ENCODE data around the gene TOMM22.

The TOMM22 gene

GRCh38 chr22:38656256-38657044 lies 25.3 kb upstream of the TOMM22 start, which contains the start of the genes CBY1 and FAM227A:
TSS of gene CBY1 (plus strand) at chr22:38656638. CDS start at chr22:38668055, 11,417 bp downstream.
TSS of gene FAM227A (minus strand) at chr22:38656392. CDS start at chr22:38650168, 6,224 bp downstream.
- peak within 1 kb of the TSS; percentile 89 for H3K4me3 ChIP-seq (ENCODE audit: low read depth, low read length)
- H3K4me1 ChIP-seq (ENCODE audit: control insufficient read depth, insufficient read depth, low read length) = peaks cover 3% of the 10 kb centered on the region
- H3K27me3 ChIP-seq (ENCODE audit: control insufficient read depth, insufficient read depth, low read length) = no peaks in the 10 kb centered on the region
- no peaks in the 10 kb centered on the region for H3K9me3 ChIP-seq (ENCODE audit: control insufficient read depth, insufficient read depth, low read length)
- H3K9ac ChIP-seq (ENCODE audit: low read depth, low read length) = peak within 1 kb of the TSS; percentile 99
- no peaks in the 10 kb centered on the region for H3K36me3 ChIP-seq (ENCODE audit: control insufficient read depth, insufficient read depth, low read length)

- Histone ChIP-seq H3K27me3 (ENCODE audit: control insufficient read depth, insufficient read depth, low read length) (no peaks in the 10 kb centered on the region), H3K4me1 (ENCODE audit: control insufficient read depth, insufficient read depth, low read length) (peaks cover 3% of the 10 kb centered on the region), H3K9me3 (ENCODE audit: control insufficient read depth, insufficient read depth, low read length) (no peaks in the 10 kb centered on the region), H3K36me3 (ENCODE audit: control insufficient read depth, insufficient read depth, low read length) (no peaks in the 10 kb centered on the region), H3K4me3 (ENCODE audit: low read depth, low read length) (peak overlapping the region; percentile 89), H3K9ac (ENCODE audit: low read depth, low read length) (peak overlapping the region; percentile 99)
Measured at GRCh38 chr22:38657045-38657909, 24.5 kb upstream of the TOMM22 start.

DNA sequence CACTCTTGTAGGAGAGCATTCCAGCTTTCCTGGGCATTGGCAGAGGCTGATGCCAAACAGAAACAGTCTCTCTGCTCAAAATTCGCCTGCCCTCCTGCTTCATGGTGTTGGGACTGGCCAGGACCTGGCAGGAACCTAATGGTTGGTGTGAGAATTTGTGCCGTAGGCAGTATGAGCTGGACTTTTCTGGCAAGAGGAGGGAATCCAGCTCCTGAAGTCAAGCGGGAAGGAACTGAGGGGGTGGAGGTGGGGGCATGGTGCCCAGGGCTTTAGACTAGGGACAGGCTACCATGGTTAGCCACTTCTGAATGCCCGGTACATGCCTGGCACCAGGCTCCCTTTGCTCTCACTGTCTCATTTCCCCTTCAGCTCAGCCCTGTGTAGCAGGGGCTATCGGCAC lies 6.9 kb upstream of the TOMM22 start:
- H3K27me3 ChIP-seq (ENCODE audit: control insufficient read depth, insufficient read depth, low read length) = no peaks in the 10 kb centered on the region
- peaks cover 5% of the 10 kb centered on the region for H3K36me3 ChIP-seq (ENCODE audit: control insufficient read depth, insufficient read depth, low read length)
- H3K9ac ChIP-seq (ENCODE audit: low read depth, low read length) = no peak overlapping the region
- H3K4me3 ChIP-seq (ENCODE audit: low read depth, low read length) = no peak overlapping the region
- no peaks in the 10 kb centered on the region for H3K4me1 ChIP-seq (ENCODE audit: control insufficient read depth, insufficient read depth, low read length)
- no peaks in the 10 kb centered on the region for H3K9me3 ChIP-seq (ENCODE audit: control insufficient read depth, insufficient read depth, low read length)

DNA sequence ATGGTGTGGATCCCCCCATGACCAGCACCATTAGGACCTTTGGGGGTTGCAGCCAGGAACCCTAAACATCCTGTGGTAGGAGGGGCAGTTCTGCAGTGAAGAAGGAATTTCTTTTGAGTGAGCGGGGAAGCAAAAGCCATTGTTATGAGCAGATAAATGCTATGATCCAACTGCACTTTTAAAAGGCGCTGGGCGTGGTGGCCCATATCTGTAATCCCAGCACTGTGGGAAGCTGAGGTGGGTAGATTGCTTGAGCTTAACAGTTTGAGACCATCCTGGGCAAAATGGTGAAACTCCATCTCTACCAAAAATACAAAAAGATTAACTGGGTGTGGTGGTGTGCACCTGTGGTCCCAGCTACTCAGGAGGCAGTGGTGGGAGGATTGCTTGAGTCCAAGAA lies 5.9 kb upstream of the TOMM22 start:
- no peak overlapping the region for H3K9ac ChIP-seq (ENCODE audit: low read depth, low read length)
- no peak overlapping the region for H3K4me3 ChIP-seq (ENCODE audit: low read depth, low read length)
- H3K9me3 ChIP-seq (ENCODE audit: control insufficient read depth, insufficient read depth, low read length) = no peaks in the 10 kb centered on the region
- H3K36me3 ChIP-seq (ENCODE audit: control insufficient read depth, insufficient read depth, low read length) = peaks cover 5% of the 10 kb centered on the region
- no peaks in the 10 kb centered on the region for H3K4me1 ChIP-seq (ENCODE audit: control insufficient read depth, insufficient read depth, low read length)
- H3K27me3 ChIP-seq (ENCODE audit: control insufficient read depth, insufficient read depth, low read length) = no peaks in the 10 kb centered on the region

- Histone ChIP-seq H3K4me3 (ENCODE audit: low read depth, low read length) (no peak overlapping the region), H3K9ac (ENCODE audit: low read depth, low read length) (no peak overlapping the region), H3K9me3 (ENCODE audit: control insufficient read depth, insufficient read depth, low read length) (no peaks in the 10 kb centered on the region), H3K4me1 (ENCODE audit: control insufficient read depth, insufficient read depth, low read length) (no peaks in the 10 kb centered on the region), H3K27me3 (ENCODE audit: control insufficient read depth, insufficient read depth, low read length) (no peaks in the 10 kb centered on the region), H3K36me3 (ENCODE audit: control insufficient read depth, insufficient read depth, low read length) (peaks cover 28% of the 10 kb centered on the region)
Measured at GRCh38 chr22:38684895-38685294, 3.1 kb downstream of the TOMM22 start.

GRCh38 chr22:38685761-38686160 lies 4.0 kb downstream of the TOMM22 start:
- Histone ChIP-seq H3K9ac (ENCODE audit: low read depth, low read length) (no peak overlapping the region), H3K4me1 (ENCODE audit: control insufficient read depth, insufficient read depth, low read length) (no peaks in the 10 kb centered on the region), H3K4me3 (ENCODE audit: low read depth, low read length) (no peak overlapping the region), H3K9me3 (ENCODE audit: control insufficient read depth, insufficient read depth, low read length) (no peaks in the 10 kb centered on the region), H3K27me3 (ENCODE audit: control insufficient read depth, insufficient read depth, low read length) (no peaks in the 10 kb centered on the region), H3K36me3 (ENCODE audit: control insufficient read depth, insufficient read depth, low read length) (peaks cover 28% of the 10 kb centered on the region)

DNA sequence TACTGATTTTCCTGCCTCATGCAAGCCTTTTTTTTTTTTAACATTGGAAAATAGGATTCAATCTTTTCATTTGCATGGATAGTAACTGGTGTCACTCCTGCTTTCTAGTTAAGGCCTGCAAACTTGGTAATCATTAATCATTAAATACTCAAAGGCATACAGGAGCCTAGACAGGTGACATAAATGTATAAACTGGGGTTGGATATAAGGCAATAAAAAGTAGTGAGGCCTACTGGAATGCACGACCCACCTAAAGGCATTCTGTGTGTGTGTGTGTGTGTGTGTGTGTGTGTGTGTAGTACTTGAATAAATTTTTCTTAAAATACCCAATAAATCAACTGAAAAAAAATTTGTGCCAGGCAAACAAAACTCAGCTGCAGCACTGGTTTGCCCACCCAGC lies 7.9 kb downstream of the TOMM22 start:
- H3K4me1 ChIP-seq (ENCODE audit: control insufficient read depth, insufficient read depth, low read length) = no peaks in the 10 kb centered on the region
- H3K36me3 ChIP-seq (ENCODE audit: control insufficient read depth, insufficient read depth, low read length) = peaks cover 17% of the 10 kb centered on the region
- no peak overlapping the region for H3K9ac ChIP-seq (ENCODE audit: low read depth, low read length)
- no peaks in the 10 kb centered on the region for H3K9me3 ChIP-seq (ENCODE audit: control insufficient read depth, insufficient read depth, low read length)
- no peak overlapping the region for H3K4me3 ChIP-seq (ENCODE audit: low read depth, low read length)
- no peaks in the 10 kb centered on the region for H3K27me3 ChIP-seq (ENCODE audit: control insufficient read depth, insufficient read depth, low read length)

- no peaks in the 10 kb centered on the region for H3K9me3 ChIP-seq (ENCODE audit: control insufficient read depth, insufficient read depth, low read length)
- H3K36me3 ChIP-seq (ENCODE audit: control insufficient read depth, insufficient read depth, low read length) = no peaks in the 10 kb centered on the region
- no peak overlapping the region for H3K4me3 ChIP-seq (ENCODE audit: low read depth, low read length)
- H3K4me1 ChIP-seq (ENCODE audit: control insufficient read depth, insufficient read depth, low read length) = peaks cover 5% of the 10 kb centered on the region
- no peaks in the 10 kb centered on the region for H3K27me3 ChIP-seq (ENCODE audit: control insufficient read depth, insufficient read depth, low read length)
- no peak overlapping the region for H3K9ac ChIP-seq (ENCODE audit: low read depth, low read length)
Measured at GRCh38 chr22:38694049-38694448, 12.3 kb downstream of the TOMM22 start.

GRCh38 chr22:38694940-38695339 lies 13.2 kb downstream of the TOMM22 start:
- H3K9ac ChIP-seq (ENCODE audit: low read depth, low read length) = no peak overlapping the region
- H3K36me3 ChIP-seq (ENCODE audit: control insufficient read depth, insufficient read depth, low read length) = no peaks in the 10 kb centered on the region
- H3K27me3 ChIP-seq (ENCODE audit: control insufficient read depth, insufficient read depth, low read length) = no peaks in the 10 kb centered on the region
- peaks cover 5% of the 10 kb centered on the region for H3K4me1 ChIP-seq (ENCODE audit: control insufficient read depth, insufficient read depth, low read length)
- no peak overlapping the region for H3K4me3 ChIP-seq (ENCODE audit: low read depth, low read length)
- no peaks in the 10 kb centered on the region for H3K9me3 ChIP-seq (ENCODE audit: control insufficient read depth, insufficient read depth, low read length)

DNA sequence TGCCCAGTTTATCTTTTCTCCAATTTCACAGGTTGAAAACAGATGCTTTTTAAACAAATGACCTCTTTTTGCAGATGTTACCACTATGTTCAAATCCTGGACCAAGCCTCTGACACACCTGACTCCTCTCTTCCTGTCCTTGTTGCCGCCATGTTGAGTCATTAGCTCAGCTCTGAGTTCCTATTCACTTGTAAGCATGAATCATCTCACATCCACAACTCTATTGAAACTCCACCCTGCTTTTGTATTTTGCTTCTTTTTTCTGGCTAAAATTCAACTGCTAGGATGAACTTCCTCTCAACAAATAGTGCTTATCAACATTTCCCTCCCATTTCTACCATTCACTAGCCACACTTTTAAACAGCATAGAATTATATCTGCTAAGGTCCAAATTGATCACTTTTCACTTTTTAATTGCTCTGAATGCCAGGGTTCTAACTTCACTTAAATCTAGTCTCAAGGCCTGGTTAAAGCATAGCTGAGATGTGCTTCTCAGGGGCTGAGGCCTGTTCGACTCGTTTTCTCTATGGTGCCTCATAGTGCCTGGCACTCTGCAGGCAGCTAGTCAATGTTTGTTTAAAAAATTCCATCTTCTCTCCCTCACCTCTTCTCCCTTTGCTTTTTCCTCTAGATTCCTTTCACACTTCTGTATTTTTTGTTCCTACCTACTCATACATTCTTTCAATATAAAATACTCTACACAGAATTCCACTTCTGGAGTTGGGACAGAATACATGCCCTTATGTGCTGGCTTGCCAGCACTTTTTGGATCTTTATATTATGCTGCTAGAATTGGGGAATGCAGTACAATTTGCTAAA lies 15.1 kb downstream of the TOMM22 start:
- no peaks in the 10 kb centered on the region for H3K27me3 ChIP-seq (ENCODE audit: control insufficient read depth, insufficient read depth, low read length)
- H3K36me3 ChIP-seq (ENCODE audit: control insufficient read depth, insufficient read depth, low read length) = no peaks in the 10 kb centered on the region
- H3K9me3 ChIP-seq (ENCODE audit: control insufficient read depth, insufficient read depth, low read length) = no peaks in the 10 kb centered on the region
- no peak overlapping the region for H3K4me3 ChIP-seq (ENCODE audit: low read depth, low read length)
- peaks cover 5% of the 10 kb centered on the region for H3K4me1 ChIP-seq (ENCODE audit: control insufficient read depth, insufficient read depth, low read length)
- H3K9ac ChIP-seq (ENCODE audit: low read depth, low read length) = no peak overlapping the region

- Histone ChIP-seq H3K27me3 (ENCODE audit: control insufficient read depth, insufficient read depth, low read length) (no peaks in the 10 kb centered on the region), H3K4me1 (ENCODE audit: control insufficient read depth, insufficient read depth, low read length) (peaks cover 7% of the 10 kb centered on the region), H3K9ac (ENCODE audit: low read depth, low read length) (no peak overlapping the region), H3K9me3 (ENCODE audit: control insufficient read depth, insufficient read depth, low read length) (no peaks in the 10 kb centered on the region), H3K36me3 (ENCODE audit: control insufficient read depth, insufficient read depth, low read length) (no peaks in the 10 kb centered on the region), H3K4me3 (ENCODE audit: low read depth, low read length) (no peak overlapping the region)
Measured at GRCh38 chr22:38697425-38698089, 15.8 kb downstream of the TOMM22 start.

Measured in iPS-15b (cell line).